ENCODE measurements around the gene PKHD1. TPM values are rescaled to one million over a fixed set of nuclear protein-coding genes. Genes with fewer than 3 reads are reported as not detected.

Gene PKHD1
- polyA plus RNA-seq, 2 donors: under 0.01 to 0.01 TPM

GRCh38 chr6:52125572-52125971 lies 38.2 kb upstream of the PKHD1 start:
- Histone ChIP-seq H3K4me1 (ENCODE audit: control insufficient read depth in 2 of 2, insufficient read depth in 2 of 2, low read length in 1 of 2) (no peaks in the 10 kb centered on the region), H3K4me3 (ENCODE audit: low read depth in 1 of 2, low read length in 2 of 2) (no peak overlapping the region), H3K36me3 (ENCODE audit: control insufficient read depth in 2 of 2, insufficient read depth in 2 of 2, low read length in 1 of 2) (no peaks in the 10 kb centered on the region), H3K9me3 (ENCODE audit: control insufficient read depth in 2 of 2, insufficient read depth in 1 of 2, low read depth in 1 of 2, low read length in 1 of 2) (no peaks in the 10 kb centered on the region), H3K27me3 (ENCODE audit: control insufficient read depth in 1 of 2, insufficient read depth in 2 of 2, low read length in 2 of 2) (no peaks in the 10 kb centered on the region), H3K27ac (ENCODE audit: low read depth in 2 of 2, low read length in 1 of 2) (no peak overlapping the region)
- 63 to 71% methylated on average over 1 of the region's 1 CpG for WGBS, 2 donors

DNA sequence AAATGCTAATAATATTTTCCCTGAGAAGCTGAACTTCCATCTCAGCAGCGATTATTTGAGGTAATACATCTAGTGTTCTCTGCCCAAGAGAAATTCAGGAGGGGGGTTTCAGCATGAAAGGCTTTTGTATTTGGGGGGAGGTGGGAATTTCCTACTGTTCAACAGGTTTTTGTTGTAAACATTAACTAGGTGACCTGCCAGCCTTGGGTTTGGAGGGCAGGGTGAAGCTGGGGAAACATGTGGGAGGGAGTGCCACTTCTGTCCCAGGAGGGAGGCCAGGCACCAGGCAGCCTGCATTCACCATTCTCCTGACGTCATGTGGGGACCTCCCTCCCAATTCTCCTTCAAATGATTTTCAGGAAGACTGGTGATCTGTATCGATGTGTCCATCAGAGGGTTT lies 37.7 kb upstream of the PKHD1 start:
- H3K36me3 ChIP-seq (ENCODE audit: control insufficient read depth in 2 of 2, insufficient read depth in 2 of 2, low read length in 1 of 2): no peaks in the 10 kb centered on the region
- no peaks in the 10 kb centered on the region for H3K9me3 ChIP-seq (ENCODE audit: control insufficient read depth in 2 of 2, insufficient read depth in 1 of 2, low read depth in 1 of 2, low read length in 1 of 2)
- no peaks in the 10 kb centered on the region for H3K4me1 ChIP-seq (ENCODE audit: control insufficient read depth in 2 of 2, insufficient read depth in 2 of 2, low read length in 1 of 2)
- H3K4me3 ChIP-seq (ENCODE audit: low read depth in 1 of 2, low read length in 2 of 2): no peak overlapping the region
- H3K27ac ChIP-seq (ENCODE audit: low read depth in 2 of 2, low read length in 1 of 2): no peak overlapping the region
- 62 to 69% methylated on average over 3 of the region's 3 CpGs for WGBS, 2 donors
- no peaks in the 10 kb centered on the region for H3K27me3 ChIP-seq (ENCODE audit: control insufficient read depth in 1 of 2, insufficient read depth in 2 of 2, low read length in 2 of 2)

DNA sequence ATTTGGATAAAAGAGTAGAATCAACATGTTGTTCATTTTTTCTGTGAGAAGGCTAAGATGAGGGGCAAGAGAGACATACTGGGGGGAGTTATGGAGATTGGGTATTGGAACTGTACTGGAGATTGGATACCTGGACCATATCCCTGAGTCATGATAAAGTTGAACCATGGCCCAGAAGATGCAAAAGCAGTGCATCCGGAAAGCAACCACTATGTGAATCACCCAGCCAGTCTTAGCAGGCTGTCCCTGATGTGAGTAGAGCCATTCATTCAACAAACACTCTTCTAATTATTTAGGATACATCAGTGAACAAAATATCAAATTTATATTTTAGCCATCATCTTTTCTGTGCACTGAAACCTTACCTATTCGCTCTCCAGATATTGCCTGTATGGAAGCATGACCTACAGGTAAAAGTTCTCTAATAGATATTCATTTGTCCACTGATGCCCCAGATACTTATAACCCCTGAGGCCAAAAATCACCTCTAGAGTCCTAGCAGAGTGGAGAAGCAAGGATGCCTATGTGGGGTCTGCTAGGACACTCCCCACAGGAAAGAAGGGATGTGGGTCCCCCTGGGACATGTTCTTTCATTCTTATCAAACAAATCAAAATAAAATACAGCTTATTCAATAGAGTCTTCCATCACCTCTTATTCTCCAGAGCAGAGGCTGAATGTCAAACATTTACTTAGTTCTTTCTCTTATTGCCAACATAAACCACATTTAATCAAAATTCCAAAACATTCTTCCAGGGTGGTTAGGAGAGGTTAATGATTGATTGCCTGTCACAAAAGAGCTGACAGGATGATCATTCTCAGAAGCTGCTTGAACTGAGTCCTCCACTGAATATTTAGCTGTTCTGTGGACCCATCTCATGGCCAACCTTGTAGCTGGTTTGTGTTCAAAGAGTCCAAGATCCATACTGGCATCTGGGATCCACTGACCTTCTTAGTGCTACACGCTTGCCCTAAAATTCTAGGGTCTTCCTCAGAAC lies 37.0 kb upstream of the PKHD1 start:
- Histone ChIP-seq H3K27ac (ENCODE audit: low read depth in 2 of 2, low read length in 1 of 2) (no peak overlapping the region), H3K9me3 (ENCODE audit: control insufficient read depth in 2 of 2, insufficient read depth in 1 of 2, low read depth in 1 of 2, low read length in 1 of 2) (no peaks in the 10 kb centered on the region), H3K27me3 (ENCODE audit: control insufficient read depth in 1 of 2, insufficient read depth in 2 of 2, low read length in 2 of 2) (no peaks in the 10 kb centered on the region), H3K36me3 (ENCODE audit: control insufficient read depth in 2 of 2, insufficient read depth in 2 of 2, low read length in 1 of 2) (no peaks in the 10 kb centered on the region), H3K4me3 (ENCODE audit: low read depth in 1 of 2, low read length in 2 of 2) (no peak overlapping the region), H3K4me1 (ENCODE audit: control insufficient read depth in 2 of 2, insufficient read depth in 2 of 2, low read length in 1 of 2) (no peaks in the 10 kb centered on the region)
- WGBS, 2 donors: 85 to 93% methylated on average over 3 of the region's 3 CpGs

DNA sequence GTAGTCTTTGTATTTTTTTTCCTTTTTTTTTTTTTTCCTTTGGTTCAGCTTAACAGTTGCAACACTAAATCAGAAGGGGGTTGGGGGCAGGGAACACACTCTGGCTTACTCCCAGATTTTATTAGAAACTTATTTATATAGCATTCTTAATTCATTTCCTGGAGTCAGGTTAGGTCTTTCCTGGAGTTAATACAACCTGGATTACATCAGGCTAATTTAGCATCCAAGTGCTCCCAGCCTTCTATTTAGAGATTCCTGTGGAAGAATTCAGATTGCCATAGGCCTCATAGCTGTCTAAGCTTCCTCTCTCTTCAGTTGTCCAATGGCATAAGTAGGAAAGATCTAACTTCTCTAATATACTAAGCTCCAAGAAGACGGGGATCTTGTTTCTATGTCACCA lies 35.8 kb upstream of the PKHD1 start:
- 85 to 92% methylated on average over 1 of the region's 1 CpG for WGBS, 2 donors
- no peaks in the 10 kb centered on the region for H3K9me3 ChIP-seq (ENCODE audit: control insufficient read depth in 2 of 2, insufficient read depth in 1 of 2, low read depth in 1 of 2, low read length in 1 of 2)
- no peaks in the 10 kb centered on the region for H3K27me3 ChIP-seq (ENCODE audit: control insufficient read depth in 1 of 2, insufficient read depth in 2 of 2, low read length in 2 of 2)
- H3K4me1 ChIP-seq (ENCODE audit: control insufficient read depth in 2 of 2, insufficient read depth in 2 of 2, low read length in 1 of 2): no peaks in the 10 kb centered on the region
- H3K36me3 ChIP-seq (ENCODE audit: control insufficient read depth in 2 of 2, insufficient read depth in 2 of 2, low read length in 1 of 2): no peaks in the 10 kb centered on the region
- no peak overlapping the region for H3K27ac ChIP-seq (ENCODE audit: low read depth in 2 of 2, low read length in 1 of 2)
- no peak overlapping the region for H3K4me3 ChIP-seq (ENCODE audit: low read depth in 1 of 2, low read length in 2 of 2)

DNA sequence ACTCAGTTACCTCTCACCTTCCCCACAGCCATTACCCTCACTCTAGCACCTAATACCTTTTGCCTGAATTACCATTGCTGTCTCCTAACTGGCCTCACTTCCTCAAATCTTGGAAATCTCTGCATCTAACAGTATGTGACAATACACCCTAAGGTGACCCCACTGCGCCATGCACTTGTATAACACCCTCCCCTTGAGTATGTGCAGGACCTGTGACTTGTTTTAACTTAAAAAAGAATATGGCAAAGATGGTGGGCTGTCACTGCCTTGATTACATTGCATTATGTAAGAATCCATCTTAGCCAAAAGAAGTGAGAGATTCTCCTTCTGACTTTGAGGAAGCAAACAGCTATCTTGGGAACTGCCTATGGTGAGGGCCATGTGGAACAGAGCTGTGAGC lies 29.9 kb upstream of the PKHD1 start:
- no peak overlapping the region for H3K4me3 ChIP-seq (ENCODE audit: low read depth in 1 of 2, low read length in 2 of 2)
- H3K27me3 ChIP-seq (ENCODE audit: control insufficient read depth in 1 of 2, insufficient read depth in 2 of 2, low read length in 2 of 2): no peaks in the 10 kb centered on the region
- no peaks in the 10 kb centered on the region for H3K9me3 ChIP-seq (ENCODE audit: control insufficient read depth in 2 of 2, insufficient read depth in 1 of 2, low read depth in 1 of 2, low read length in 1 of 2)
- no peak overlapping the region for H3K27ac ChIP-seq (ENCODE audit: low read depth in 2 of 2, low read length in 1 of 2)
- no peaks in the 10 kb centered on the region for H3K4me1 ChIP-seq (ENCODE audit: control insufficient read depth in 2 of 2, insufficient read depth in 2 of 2, low read length in 1 of 2)
- no peaks in the 10 kb centered on the region for H3K36me3 ChIP-seq (ENCODE audit: control insufficient read depth in 2 of 2, insufficient read depth in 2 of 2, low read length in 1 of 2)
- 75 to 84% methylated on average over 1 of the region's 1 CpG for WGBS, 2 donors

DNA sequence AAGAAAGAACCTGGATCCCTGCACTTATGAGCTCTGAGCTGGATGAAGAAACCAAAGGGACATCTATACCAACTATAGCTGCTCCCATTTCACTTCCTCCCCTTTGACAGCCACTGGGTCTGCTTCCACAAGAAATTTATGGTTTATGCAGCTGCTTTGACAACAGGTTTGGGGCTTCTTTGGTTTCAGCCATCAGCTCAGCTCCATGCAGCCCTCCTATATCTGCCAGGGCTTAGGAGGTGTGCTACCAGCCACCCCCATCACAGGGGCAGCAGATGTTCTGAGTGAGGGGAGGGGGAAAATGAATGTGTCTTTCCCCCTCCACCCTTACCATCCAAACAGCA lies 29.2 kb upstream of the PKHD1 start:
- Histone ChIP-seq H3K36me3 (ENCODE audit: control insufficient read depth in 2 of 2, insufficient read depth in 2 of 2, low read length in 1 of 2) (no peaks in the 10 kb centered on the region), H3K4me3 (ENCODE audit: low read depth in 1 of 2, low read length in 2 of 2) (no peak overlapping the region), H3K4me1 (ENCODE audit: control insufficient read depth in 2 of 2, insufficient read depth in 2 of 2, low read length in 1 of 2) (no peaks in the 10 kb centered on the region), H3K27ac (ENCODE audit: low read depth in 2 of 2, low read length in 1 of 2) (no peak overlapping the region), H3K9me3 (ENCODE audit: control insufficient read depth in 2 of 2, insufficient read depth in 1 of 2, low read depth in 1 of 2, low read length in 1 of 2) (no peaks in the 10 kb centered on the region), H3K27me3 (ENCODE audit: control insufficient read depth in 1 of 2, insufficient read depth in 2 of 2, low read length in 2 of 2) (no peaks in the 10 kb centered on the region)

- no peaks in the 10 kb centered on the region for H3K4me1 ChIP-seq (ENCODE audit: control insufficient read depth in 2 of 2, insufficient read depth in 2 of 2, low read length in 1 of 2)
- H3K4me3 ChIP-seq (ENCODE audit: low read depth in 1 of 2, low read length in 2 of 2): no peak overlapping the region
- no peaks in the 10 kb centered on the region for H3K9me3 ChIP-seq (ENCODE audit: control insufficient read depth in 2 of 2, insufficient read depth in 1 of 2, low read depth in 1 of 2, low read length in 1 of 2)
- WGBS, 2 donors: 48 to 62% methylated on average over 3 of the region's 3 CpGs
- H3K27me3 ChIP-seq (ENCODE audit: control insufficient read depth in 1 of 2, insufficient read depth in 2 of 2, low read length in 2 of 2): no peaks in the 10 kb centered on the region
- no peak overlapping the region for H3K27ac ChIP-seq (ENCODE audit: low read depth in 2 of 2, low read length in 1 of 2)
- no peaks in the 10 kb centered on the region for H3K36me3 ChIP-seq (ENCODE audit: control insufficient read depth in 2 of 2, insufficient read depth in 2 of 2, low read length in 1 of 2)
Observed at GRCh38 chr6:52115891-52116604, 28.6 kb upstream of the PKHD1 start.

- H3K9me3 ChIP-seq (ENCODE audit: control insufficient read depth in 2 of 2, insufficient read depth in 1 of 2, low read depth in 1 of 2, low read length in 1 of 2): no peaks in the 10 kb centered on the region
- no peak overlapping the region for H3K4me3 ChIP-seq (ENCODE audit: low read depth in 1 of 2, low read length in 2 of 2)
- no peaks in the 10 kb centered on the region for H3K4me1 ChIP-seq (ENCODE audit: control insufficient read depth in 2 of 2, insufficient read depth in 2 of 2, low read length in 1 of 2)
- H3K36me3 ChIP-seq (ENCODE audit: control insufficient read depth in 2 of 2, insufficient read depth in 2 of 2, low read length in 1 of 2): no peaks in the 10 kb centered on the region
- H3K27me3 ChIP-seq (ENCODE audit: control insufficient read depth in 1 of 2, insufficient read depth in 2 of 2, low read length in 2 of 2): no peaks in the 10 kb centered on the region
- WGBS, 2 donors: 72 to 82% methylated on average over 3 of the region's 3 CpGs
- no peak overlapping the region for H3K27ac ChIP-seq (ENCODE audit: low read depth in 2 of 2, low read length in 1 of 2)
Observed at GRCh38 chr6:52115145-52115741, 27.8 kb upstream of the PKHD1 start.

DNA sequence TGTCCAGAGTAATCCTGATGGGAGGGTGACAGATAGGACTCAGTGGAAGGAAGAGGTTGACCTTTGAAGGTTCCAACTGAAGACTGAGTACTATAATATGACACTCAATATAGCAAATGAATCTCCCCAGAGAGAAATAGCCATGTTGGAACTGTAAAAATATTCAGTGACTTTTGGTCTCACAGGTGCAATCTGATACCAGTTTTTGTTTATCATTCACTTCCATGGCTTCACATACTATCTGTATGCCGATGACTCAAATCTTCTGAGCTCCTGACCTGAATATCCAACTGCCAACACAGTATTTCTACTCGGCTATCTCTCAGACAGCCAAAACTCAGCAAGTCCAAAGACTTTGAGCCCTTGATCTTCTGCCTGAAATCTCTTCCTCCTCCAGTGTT lies 21.8 kb upstream of the PKHD1 start:
- WGBS, 2 donors: 56 to 71% methylated on average over 2 of the region's 2 CpGs
- Histone ChIP-seq H3K27ac (ENCODE audit: low read depth in 2 of 2, low read length in 1 of 2) (no peak overlapping the region), H3K9me3 (ENCODE audit: control insufficient read depth in 2 of 2, insufficient read depth in 1 of 2, low read depth in 1 of 2, low read length in 1 of 2) (no peaks in the 10 kb centered on the region), H3K4me1 (ENCODE audit: control insufficient read depth in 2 of 2, insufficient read depth in 2 of 2, low read length in 1 of 2) (no peaks in the 10 kb centered on the region), H3K4me3 (ENCODE audit: low read depth in 1 of 2, low read length in 2 of 2) (no peak overlapping the region), H3K27me3 (ENCODE audit: control insufficient read depth in 1 of 2, insufficient read depth in 2 of 2, low read length in 2 of 2) (no peaks in the 10 kb centered on the region), H3K36me3 (ENCODE audit: control insufficient read depth in 2 of 2, insufficient read depth in 2 of 2, low read length in 1 of 2) (no peaks in the 10 kb centered on the region)
